SKM-1 treated with dmso at 0.1 percent for 144 hours (cell line): ENCODE results near the gene PLP1.

ENCODE experiments used
- DNase-seq: peaks from one replicate; lab custom pipeline; 2025; ENCODE audit not compliant: unreplicated experiment; lab: John Stamatoyannopoulos, UW

The PLP1 gene

GRCh38 chrX:103825881-103826280 is 49.2 kb downstream of the PLP1 start:
- no peak for DNase-seq

DNA sequence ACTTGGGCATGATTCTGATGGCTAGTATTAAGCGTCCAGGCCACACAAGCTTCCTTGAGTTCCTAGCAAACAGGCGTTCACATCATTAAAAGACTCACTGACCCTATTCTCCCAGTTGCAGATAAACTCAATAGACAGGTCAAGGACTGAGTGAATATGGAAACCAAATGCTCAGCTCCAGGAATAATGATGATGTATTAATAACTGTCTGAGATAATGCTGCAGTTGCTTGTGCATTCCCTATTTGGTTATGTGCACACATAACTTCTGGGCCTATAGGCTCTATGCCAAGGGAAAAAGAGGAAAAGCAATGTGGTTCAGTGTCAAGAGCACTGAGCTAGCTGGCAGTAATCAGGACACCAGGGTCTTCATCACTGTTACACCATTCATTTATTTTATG is 51.9 kb downstream of the PLP1 start:
- DNase-seq = no peak

DNA sequence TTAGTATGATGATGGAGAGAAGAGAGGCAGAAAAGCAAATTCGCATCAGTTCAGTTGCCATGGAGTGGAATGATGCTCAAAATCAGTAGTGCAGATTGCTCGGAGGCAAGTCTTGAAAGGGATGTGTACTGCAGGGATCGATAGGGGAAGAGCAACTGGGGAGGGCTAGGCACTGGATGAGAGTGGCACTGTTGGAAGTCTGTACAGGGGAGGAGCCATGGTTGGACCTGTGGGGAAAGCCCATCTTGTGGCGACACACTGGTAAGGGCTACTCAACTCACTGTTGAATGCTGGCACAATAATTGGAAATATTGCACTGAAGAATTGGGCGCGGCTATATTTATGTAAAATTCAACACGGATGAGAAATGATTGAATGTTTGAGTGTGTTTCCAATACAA is 54.2 kb downstream of the PLP1 start:
- DNase-seq = no peak

- no peak for DNase-seq
Measured at GRCh38 chrX:103831342-103831802, 54.7 kb downstream of the PLP1 start.

GRCh38 chrX:103831803-103832544 is 55.3 kb downstream of the PLP1 start, which contains the start of gene RAB9B:
Gene RAB9B (minus strand): TSS chrX:103832257. CDS start chrX:103825784, 6,473 bp downstream.
- peak; percentile 28 for DNase-seq

DNA sequence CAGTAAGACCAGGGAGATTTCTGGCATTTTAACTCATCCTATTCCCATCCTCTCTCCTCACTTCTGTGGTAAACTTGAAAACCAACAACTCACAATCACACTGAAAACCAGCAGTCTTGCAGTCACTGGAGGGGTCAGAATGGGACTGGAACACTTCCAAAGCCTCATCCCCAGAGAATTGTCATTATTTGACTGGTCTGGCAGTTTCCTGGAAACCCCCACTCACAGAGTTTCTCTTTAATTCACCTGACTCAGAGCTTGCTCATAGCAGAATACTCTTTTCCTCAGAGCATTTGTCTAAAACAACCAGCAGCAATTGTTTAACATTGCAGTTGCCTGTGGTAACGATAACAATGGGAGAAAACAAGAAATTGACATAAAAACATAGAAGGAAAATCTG is 62.8 kb downstream of the PLP1 start:
- no peak for DNase-seq
